Vagina (tissue), 2 donors: ENCODE data around the gene GGCT. TPM values are rescaled to one million over a fixed set of nuclear protein-coding genes. Genes with fewer than 3 reads are reported as not detected.

Experiments used
- DNase-seq, 2 donors: peaks; one replicate each; pipeline ENCODE4 v3.0.0-alpha.2; 2017; ENCODE audit errors: extremely low spot score in 2 of 2
- H3K27ac ChIP-seq: fragments of 200-600 bp; sonication (generic); one replicate; pipeline ENCODE4 v1.5.1; 2019
- H3K27me3 ChIP-seq: fragments of 200-600 bp; sonication (generic); one replicate; pipeline ENCODE4 v1.5.1; 2019
- H3K36me3 ChIP-seq, 2 donors: fragments of 200-600 bp; sonication (generic); one replicate each; pipeline ENCODE4 v1.5.1; 2017 to 2019
- H3K4me1 ChIP-seq: fragments of 200-600 bp; sonication (generic); one replicate; pipeline ENCODE4 v1.5.1; 2019
- H3K4me3 ChIP-seq, 2 donors: fragments of 200-600 bp; sonication (generic); 1 replicate in 1 of 2; 2 replicates in 1 of 2; pipeline ENCODE4 v1.5.1; 2016 to 2019
- H3K9me3 ChIP-seq: fragments of 200-600 bp; sonication (generic); one replicate; pipeline ENCODE4 v1.5.1; 2019
- POLR2A ChIP-seq, 2 donors: fragments of 450-650 bp; IDR thresholded peaks; one replicate each; pipeline ENCODE4 v1.6.1; 2017; ENCODE audit warnings: antibody characterized with exemption in 2 of 2, mild to moderate bottlenecking in 2 of 2, moderate library complexity in 2 of 2
- POLR2AphosphoS5 ChIP-seq, 2 donors: sonication (generic); formaldehyde crosslinking; IDR thresholded peaks; one replicate each; pipeline ENCODE4 v1.9.0; 2017; ENCODE audit warnings: antibody characterized with exemption in 2 of 2, mild to moderate bottlenecking in 2 of 2, low read depth in 1 of 2; ENCODE audit not compliant: insufficient read depth in 1 of 2
- intact Hi-C: fragments of 100-400 bp; cut with DNase I; formaldehyde crosslinking; loops from one replicate; pipeline ENCODE4 v1.15.1; 2023
- total RNA-seq: library from RNA; depleted of rRNA; stranded (reverse); fragments of >200 nt; gene quantifications from one replicate; pipeline ENCODE4 v1.2.3, GENCODE V29; 2016
- TF ChIP-seq, protein P1 (sequence below), 3 experiments: fragments of 450-650 bp in 2 of 3; fragments of 200-600 bp in 1 of 3; sonication (generic) in 1 of 3; IDR thresholded peaks; one replicate each; pipeline ENCODE4 v1.5.1; 2017 to 2019; ENCODE audit warnings: antibody characterized with exemption in 3 of 3, mild to moderate bottlenecking in 2 of 3, moderate library complexity in 2 of 3

Gene GGCT
- total RNA-seq, 1 donor from 2014 or later = 21.6 TPM

DNA sequence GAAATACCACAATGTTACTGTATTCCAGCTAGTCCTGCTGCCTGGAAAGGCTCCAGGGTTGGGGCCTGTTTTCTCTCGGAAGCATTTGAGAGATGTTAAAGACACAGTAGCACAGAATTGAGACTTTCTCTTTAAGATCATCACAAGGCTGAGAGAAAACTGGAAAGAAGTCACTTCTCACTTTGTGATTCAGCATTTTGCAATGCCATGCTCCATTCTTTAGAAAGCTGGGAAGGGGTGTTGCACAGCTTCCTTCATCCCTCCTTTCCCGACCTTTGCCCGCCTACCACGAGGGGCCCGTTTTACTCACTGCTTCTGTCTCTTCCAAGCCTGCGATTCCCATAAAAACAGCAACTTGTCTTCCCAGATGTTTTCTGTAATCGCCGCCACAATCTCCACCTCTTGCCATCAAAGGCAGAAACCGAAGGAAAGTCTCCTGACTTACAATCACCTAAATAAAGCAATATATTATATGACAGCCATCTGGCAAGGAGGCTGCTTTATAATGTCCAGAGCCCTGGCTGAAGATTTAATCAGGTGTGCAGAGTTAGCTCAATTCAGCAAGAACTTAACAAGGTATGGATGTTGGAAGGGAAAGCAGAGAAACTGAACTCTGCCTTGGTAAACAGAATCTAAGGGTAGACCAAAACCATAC is 44.9 kb downstream of the GGCT start:
- Histone ChIP-seq H3K9me3 (no peaks in the 10 kb centered on the region), H3K36me3 (peaks cover 0 to 23% of the 10 kb centered on the region in 2 donors), H3K27ac (peak overlapping the region; percentile 49), H3K27me3 (no peaks in the 10 kb centered on the region), H3K4me3 (no peak overlapping the region), H3K4me1 (peaks cover 17% of the 10 kb centered on the region)
- DNase-seq = no peak
- TF ChIP-seq, protein P1, sequence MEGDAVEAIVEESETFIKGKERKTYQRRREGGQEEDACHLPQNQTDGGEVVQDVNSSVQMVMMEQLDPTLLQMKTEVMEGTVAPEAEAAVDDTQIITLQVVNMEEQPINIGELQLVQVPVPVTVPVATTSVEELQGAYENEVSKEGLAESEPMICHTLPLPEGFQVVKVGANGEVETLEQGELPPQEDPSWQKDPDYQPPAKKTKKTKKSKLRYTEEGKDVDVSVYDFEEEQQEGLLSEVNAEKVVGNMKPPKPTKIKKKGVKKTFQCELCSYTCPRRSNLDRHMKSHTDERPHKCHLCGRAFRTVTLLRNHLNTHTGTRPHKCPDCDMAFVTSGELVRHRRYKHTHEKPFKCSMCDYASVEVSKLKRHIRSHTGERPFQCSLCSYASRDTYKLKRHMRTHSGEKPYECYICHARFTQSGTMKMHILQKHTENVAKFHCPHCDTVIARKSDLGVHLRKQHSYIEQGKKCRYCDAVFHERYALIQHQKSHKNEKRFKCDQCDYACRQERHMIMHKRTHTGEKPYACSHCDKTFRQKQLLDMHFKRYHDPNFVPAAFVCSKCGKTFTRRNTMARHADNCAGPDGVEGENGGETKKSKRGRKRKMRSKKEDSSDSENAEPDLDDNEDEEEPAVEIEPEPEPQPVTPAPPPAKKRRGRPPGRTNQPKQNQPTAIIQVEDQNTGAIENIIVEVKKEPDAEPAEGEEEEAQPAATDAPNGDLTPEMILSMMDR (IDR thresholded peaks at IDR 0.05) = no peak
- TF ChIP-seq POLR2AphosphoS5 (IDR thresholded peaks at IDR 0.05; ENCODE audit: insufficient read depth in 1 of 2, low read depth in 1 of 2) (peak in 1 of 2 donors; percentile 37), POLR2A (IDR thresholded peaks at IDR 0.05) (no peak)
- intact Hi-C loops = no loop called here

DNA sequence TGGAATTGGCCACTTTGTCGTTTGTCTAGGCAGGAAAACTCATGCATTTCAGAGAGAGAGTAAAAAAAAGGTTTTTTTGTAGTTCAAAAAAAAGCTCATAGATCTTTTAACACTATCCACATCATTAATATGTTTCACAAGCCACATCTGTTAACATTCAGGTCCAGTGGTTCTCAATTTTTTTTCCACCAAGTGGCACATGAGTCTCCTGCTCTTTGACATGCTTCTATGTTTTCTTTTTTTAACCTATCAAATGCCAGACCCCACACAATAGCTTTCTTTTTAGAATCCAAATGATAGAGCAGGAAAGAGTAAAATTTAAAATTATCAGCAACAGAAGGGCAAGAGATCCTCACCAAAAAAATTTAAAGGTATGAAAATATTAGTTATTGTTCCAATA is 46.3 kb downstream of the GGCT start:
- no peak overlapping the region for H3K27ac ChIP-seq
- intact Hi-C loops = no loop called here

DNA sequence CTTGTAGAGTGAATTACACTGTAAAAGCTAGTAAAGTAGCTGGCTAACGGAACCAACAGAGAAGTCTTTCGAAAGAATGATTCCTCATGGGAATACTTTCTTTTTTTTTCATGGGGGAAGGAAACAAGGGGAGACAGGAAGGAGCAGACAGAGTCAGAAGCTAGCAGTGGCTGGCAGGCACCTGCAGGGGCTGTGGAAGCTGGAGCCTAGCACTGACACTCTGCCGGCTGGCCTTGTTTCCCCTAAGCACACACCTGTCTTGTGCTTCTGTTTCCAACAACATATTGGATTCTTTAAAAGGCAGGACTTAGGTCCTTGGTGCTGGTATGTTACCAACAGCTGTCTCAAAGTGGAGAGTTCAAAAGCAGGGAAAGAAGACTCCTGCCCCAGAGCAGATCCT is 50.7 kb downstream of the GGCT start:
- TF ChIP-seq, protein P1 (IDR thresholded peaks at IDR 0.05) = no peak
- TF ChIP-seq POLR2AphosphoS5 (IDR thresholded peaks at IDR 0.05; ENCODE audit: insufficient read depth in 1 of 2, low read depth in 1 of 2) = no peak
- TF ChIP-seq POLR2A (IDR thresholded peaks at IDR 0.05) = no peak
- Histone ChIP-seq H3K4me1 (no peaks in the 10 kb centered on the region), H3K27me3 (no peaks in the 10 kb centered on the region), H3K9me3 (no peaks in the 10 kb centered on the region), H3K4me3 (no peak overlapping the region), H3K27ac (no peak overlapping the region), H3K36me3 (peaks cover 0 to 62% of the 10 kb centered on the region in 2 donors)
- DNase-seq = no peak
- intact Hi-C loops = no loop called here

More for the DNA sequence above, 46.3 kb downstream of the GGCT start:
- Histone ChIP-seq H3K4me3 (no peak overlapping the region), H3K27me3 (no peaks in the 10 kb centered on the region), H3K36me3 (peaks cover 0 to 25% of the 10 kb centered on the region in 2 donors), H3K4me1 (peaks cover 17% of the 10 kb centered on the region), H3K9me3 (no peaks in the 10 kb centered on the region)
- TF ChIP-seq POLR2AphosphoS5 (IDR thresholded peaks at IDR 0.05; ENCODE audit: insufficient read depth in 1 of 2, low read depth in 1 of 2) (no peak), POLR2A (IDR thresholded peaks at IDR 0.05) (no peak)
- no peak for DNase-seq

DNA sequence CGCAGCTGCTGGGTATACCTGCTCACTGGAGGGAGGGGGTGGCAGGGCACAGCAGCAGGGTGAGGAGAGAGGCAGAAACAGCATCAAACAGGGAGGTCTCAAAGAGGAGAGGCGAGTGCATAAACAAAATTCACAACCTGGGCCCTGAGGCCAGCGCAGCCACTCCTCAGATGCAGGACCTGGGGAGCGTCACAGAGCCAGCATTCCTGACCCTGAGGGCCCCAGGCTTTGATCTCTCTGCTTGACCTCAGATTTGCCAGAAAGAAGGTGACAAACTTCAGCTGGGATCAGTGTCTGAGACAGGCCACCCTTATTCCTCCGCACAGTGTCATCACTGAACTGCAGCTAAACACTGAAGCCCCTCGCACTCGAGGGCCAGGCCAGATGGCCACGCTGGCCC is 51.6 kb downstream of the GGCT start:
- H3K4me1 ChIP-seq = no peaks in the 10 kb centered on the region
- no peak for TF ChIP-seq POLR2A (IDR thresholded peaks at IDR 0.05)
- no peak for TF ChIP-seq POLR2AphosphoS5 (IDR thresholded peaks at IDR 0.05; ENCODE audit: insufficient read depth in 1 of 2, low read depth in 1 of 2)
- TF ChIP-seq, protein P1 (IDR thresholded peaks at IDR 0.05) = no peak
- intact Hi-C loops = no loop called here
- H3K9me3 ChIP-seq = no peaks in the 10 kb centered on the region
- H3K36me3 ChIP-seq = peaks cover 0 to 71% of the 10 kb centered on the region in 2 donors
- H3K27ac ChIP-seq = no peak overlapping the region
- DNase-seq = no peak
- no peaks in the 10 kb centered on the region for H3K27me3 ChIP-seq
- no peak overlapping the region for H3K4me3 ChIP-seq

DNA sequence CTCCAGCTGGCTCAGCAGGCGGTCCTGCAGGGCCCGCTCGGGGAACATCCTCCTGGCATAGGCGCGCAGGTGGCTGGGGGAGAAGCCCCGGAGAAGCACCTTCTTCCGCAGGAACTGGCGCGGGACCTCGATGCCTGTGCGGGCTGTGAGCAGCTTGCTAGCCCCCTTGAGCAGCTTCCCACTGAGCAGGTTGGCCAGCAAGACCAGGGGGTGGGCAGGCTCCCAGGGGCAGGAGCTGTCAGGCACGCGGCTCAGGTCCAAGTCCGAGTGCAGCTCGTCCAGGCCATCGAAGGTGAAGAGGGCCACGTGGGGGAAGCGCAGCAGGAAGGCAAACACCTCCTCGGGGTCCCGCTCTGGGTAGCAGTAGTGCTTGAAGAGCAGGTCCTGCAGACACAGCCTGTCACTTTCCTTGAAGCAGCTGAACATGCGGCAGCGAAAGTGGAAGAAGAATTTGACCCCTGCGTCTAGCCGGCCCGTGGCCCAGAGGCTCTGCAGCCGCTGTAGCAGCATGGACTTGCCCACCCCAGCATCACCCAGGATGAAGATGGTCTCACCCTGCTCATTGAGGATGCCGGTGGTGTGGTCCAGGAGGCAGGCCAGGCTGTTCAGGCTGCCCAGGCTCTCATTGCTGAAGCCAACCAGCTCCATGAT is 52.2 kb downstream of the GGCT start:
- TF ChIP-seq, protein P1 (IDR thresholded peaks at IDR 0.05) = no peak
- TF ChIP-seq POLR2AphosphoS5 (IDR thresholded peaks at IDR 0.05; ENCODE audit: insufficient read depth in 1 of 2, low read depth in 1 of 2) (no peak), POLR2A (IDR thresholded peaks at IDR 0.05) (no peak)
- no peaks in the 10 kb centered on the region for H3K9me3 ChIP-seq
- H3K27me3 ChIP-seq = no peaks in the 10 kb centered on the region
- intact Hi-C loops = no loop called here
- H3K36me3 ChIP-seq = peaks cover 0 to 77% of the 10 kb centered on the region in 2 donors
- H3K4me3 ChIP-seq = no peak overlapping the region
- no peak overlapping the region for H3K27ac ChIP-seq
- no peak for DNase-seq
- H3K4me1 ChIP-seq = no peaks in the 10 kb centered on the region
